ENCODE results near the gene HEBP2. TPM values are rescaled to one million over a fixed set of nuclear protein-coding genes. Genes with fewer than 3 reads are reported as not detected.
A peak's percentile ranks its signal among the peaks of the same experiment; 100 is the strongest.

Gene HEBP2
- total and polyA plus RNA-seq, 2 of the 4 experiments (the other 2 are of a cell fraction) = 3.9 to 6.1 TPM

DNA sequence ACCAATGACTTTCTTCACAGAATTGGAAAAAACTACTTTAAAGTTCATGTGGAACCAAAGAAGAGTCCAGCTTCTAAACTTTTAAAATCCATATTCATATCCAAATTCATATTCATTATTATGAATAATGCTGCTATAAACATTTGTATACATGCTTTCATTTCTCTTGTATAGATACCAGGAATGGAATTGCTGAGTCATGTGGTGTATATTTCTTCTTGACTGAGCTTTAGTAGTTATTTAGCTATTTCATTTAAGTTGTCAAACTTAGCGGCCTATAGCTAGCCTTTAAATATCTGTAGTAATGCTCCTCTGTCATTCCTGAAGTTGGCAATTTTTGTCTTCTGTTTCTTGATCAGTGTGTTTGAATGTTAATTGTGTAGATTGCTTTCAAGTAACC lies 46.1 kb upstream of the HEBP2 start:
- Histone ChIP-seq H3K18ac (ENCODE audit: low read depth, low read length) (no peak overlapping the region), H2BK20ac (ENCODE audit: low read depth, low read length) (no peak overlapping the region), H3K56ac (ENCODE audit: extremely low read depth, insufficient read depth, low read length) (no peak overlapping the region), H3K4ac (ENCODE audit: low read depth, low read length) (no peak overlapping the region), H3K4me1 (ENCODE audit: control insufficient read depth, insufficient read depth, low read length) (no peaks in the 10 kb centered on the region), H3K36me3 (ENCODE audit: control insufficient read depth, insufficient read depth, low read length) (no peaks in the 10 kb centered on the region), H2AFZ (replicated peaks; ENCODE audit: low read length, poor library complexity) (no peak overlapping the region), H2BK5ac (ENCODE audit: low read depth, low read length, poor library complexity, severe bottlenecking) (no peak overlapping the region), H3K9me3 (ENCODE audit: control insufficient read depth, insufficient read depth, low read length) (no peaks in the 10 kb centered on the region), H4K8ac (ENCODE audit: low read depth in 2 of 2, low read length in 2 of 2) (no peak overlapping the region), H4K91ac (ENCODE audit: insufficient read depth, low read depth, low read length) (no peak overlapping the region), H3K14ac (replicated peaks; ENCODE audit: low read depth, low read length) (no peak overlapping the region), H2AK9ac (replicated peaks; ENCODE audit: low read depth, low read length, poor library complexity) (no peak overlapping the region), H3K4me3 (ENCODE audit: insufficient read depth, low read depth, low read length) (no peak overlapping the region), H4K20me1 (ENCODE audit: insufficient read depth, low read length) (no peaks in the 10 kb centered on the region), H3K9me1 (ENCODE audit: insufficient read depth, low read length) (no peaks in the 10 kb centered on the region), H3K27me3 (ENCODE audit: control insufficient read depth, insufficient read depth, low read length) (peaks cover 3% of the 10 kb centered on the region), H2BK15ac (ENCODE audit: low read depth, low read length) (no peak overlapping the region), H3K9ac (ENCODE audit: low read depth, low read length) (no peak overlapping the region), H3K4me2 (ENCODE audit: low read depth, low read length) (no peak overlapping the region), H3K79me1 (ENCODE audit: low read depth in 1 of 2, low read length in 2 of 2) (no peaks in the 10 kb centered on the region), H2BK120ac (ENCODE audit: low read depth, low read length) (no peak overlapping the region), H4K5ac (ENCODE audit: low read depth, low read length) (no peak overlapping the region), H3K23ac (ENCODE audit: low read depth, low read length) (no peak overlapping the region), H2AK5ac (ENCODE audit: low read depth, low read length) (no peak overlapping the region), H3K27ac (ENCODE audit: insufficient read depth, low read length) (no peak overlapping the region)
- ChIA-PET CTCF (no interaction called here), POLR2A (ENCODE audit: unreplicated experiment) (no interaction called here)
- BruUV-seq (replicated peaks) = no TSS peak
- WGBS, 2 experiments (ENCODE audit: extremely low coverage in 2 of 2, insufficient read length in 1 of 2) = no CpG with 5 or more reads among the region's 1 CpG
- no peak for TF ChIP-seq RAD21 (IDR thresholded peaks at IDR 0.05; ENCODE audit: low read length)
- no peak for TF ChIP-seq POLR2A (IDR thresholded peaks at IDR 0.05; ENCODE audit: low read depth, low read length)
- peak; percentile 35 for TF ChIP-seq MAFK (IDR thresholded peaks at IDR 0.05; ENCODE audit: low read depth, low read length)
- no peak for TF ChIP-seq CEBPB (IDR thresholded peaks at IDR 0.05; ENCODE audit: low read depth, low read length)
- no peak for TF ChIP-seq CHD1 (IDR thresholded peaks at IDR 0.05; ENCODE audit: low read depth, low read length)
- TF ChIP-seq, protein P1, sequence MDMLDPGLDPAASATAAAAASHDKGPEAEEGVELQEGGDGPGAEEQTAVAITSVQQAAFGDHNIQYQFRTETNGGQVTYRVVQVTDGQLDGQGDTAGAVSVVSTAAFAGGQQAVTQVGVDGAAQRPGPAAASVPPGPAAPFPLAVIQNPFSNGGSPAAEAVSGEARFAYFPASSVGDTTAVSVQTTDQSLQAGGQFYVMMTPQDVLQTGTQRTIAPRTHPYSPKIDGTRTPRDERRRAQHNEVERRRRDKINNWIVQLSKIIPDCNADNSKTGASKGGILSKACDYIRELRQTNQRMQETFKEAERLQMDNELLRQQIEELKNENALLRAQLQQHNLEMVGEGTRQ (IDR thresholded peaks at IDR 0.05; ENCODE audit: low read depth, low read length) = no peak
- TF ChIP-seq, protein P2, sequence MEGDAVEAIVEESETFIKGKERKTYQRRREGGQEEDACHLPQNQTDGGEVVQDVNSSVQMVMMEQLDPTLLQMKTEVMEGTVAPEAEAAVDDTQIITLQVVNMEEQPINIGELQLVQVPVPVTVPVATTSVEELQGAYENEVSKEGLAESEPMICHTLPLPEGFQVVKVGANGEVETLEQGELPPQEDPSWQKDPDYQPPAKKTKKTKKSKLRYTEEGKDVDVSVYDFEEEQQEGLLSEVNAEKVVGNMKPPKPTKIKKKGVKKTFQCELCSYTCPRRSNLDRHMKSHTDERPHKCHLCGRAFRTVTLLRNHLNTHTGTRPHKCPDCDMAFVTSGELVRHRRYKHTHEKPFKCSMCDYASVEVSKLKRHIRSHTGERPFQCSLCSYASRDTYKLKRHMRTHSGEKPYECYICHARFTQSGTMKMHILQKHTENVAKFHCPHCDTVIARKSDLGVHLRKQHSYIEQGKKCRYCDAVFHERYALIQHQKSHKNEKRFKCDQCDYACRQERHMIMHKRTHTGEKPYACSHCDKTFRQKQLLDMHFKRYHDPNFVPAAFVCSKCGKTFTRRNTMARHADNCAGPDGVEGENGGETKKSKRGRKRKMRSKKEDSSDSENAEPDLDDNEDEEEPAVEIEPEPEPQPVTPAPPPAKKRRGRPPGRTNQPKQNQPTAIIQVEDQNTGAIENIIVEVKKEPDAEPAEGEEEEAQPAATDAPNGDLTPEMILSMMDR (conservative IDR thresholded peaks at IDR 0.05; ENCODE audit: low read depth, low read length) = no peak
- TF ChIP-seq RFX5 (IDR thresholded peaks at IDR 0.05; ENCODE audit: low read depth, low read length) = no peak
- no peak for TF ChIP-seq SMC3 (IDR thresholded peaks at IDR 0.05; ENCODE audit: low read depth, low read length)
- no peak for TF ChIP-seq RCOR1 (IDR thresholded peaks at IDR 0.05; ENCODE audit: insufficient replicate concordance, low read length)
- TF ChIP-seq MXI1 (IDR thresholded peaks at IDR 0.05; ENCODE audit: borderline replicate concordance, low read depth, low read length) = no peak
- TF ChIP-seq NFE2L2 (IDR thresholded peaks at IDR 0.05; ENCODE audit: low read depth, low read length) = peak; percentile 78
- no peak for TF ChIP-seq FOS (IDR thresholded peaks at IDR 0.05; ENCODE audit: low read depth, low read length)
- TF ChIP-seq, protein P3, sequence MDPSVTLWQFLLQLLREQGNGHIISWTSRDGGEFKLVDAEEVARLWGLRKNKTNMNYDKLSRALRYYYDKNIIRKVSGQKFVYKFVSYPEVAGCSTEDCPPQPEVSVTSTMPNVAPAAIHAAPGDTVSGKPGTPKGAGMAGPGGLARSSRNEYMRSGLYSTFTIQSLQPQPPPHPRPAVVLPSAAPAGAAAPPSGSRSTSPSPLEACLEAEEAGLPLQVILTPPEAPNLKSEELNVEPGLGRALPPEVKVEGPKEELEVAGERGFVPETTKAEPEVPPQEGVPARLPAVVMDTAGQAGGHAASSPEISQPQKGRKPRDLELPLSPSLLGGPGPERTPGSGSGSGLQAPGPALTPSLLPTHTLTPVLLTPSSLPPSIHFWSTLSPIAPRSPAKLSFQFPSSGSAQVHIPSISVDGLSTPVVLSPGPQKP (IDR thresholded peaks at IDR 0.05; ENCODE audit: borderline replicate concordance, low read depth, low read length) = no peak
- in situ Hi-C loops (cut with MboI; ENCODE audit: low sequenced_read_pairs) (no loop called here), intact Hi-C loops (cut with micrococcal nuclease) (no loop called here), dilution Hi-C loops (cut with HindIII; ENCODE audit: low sequenced_read_pairs, unreplicated experiment) (no loop called here)
- DNase-seq (no peak), ATAC-seq (ENCODE audit: low read depth) (no peak)
